ENCODE data around the gene OR2A1.
"Not testable (repeated sequence)": the region's sequence is repeated elsewhere in the genome, so short reads cannot be mapped to it uniquely, and the experiment has no call there.

OR2A1 gene

DNA sequence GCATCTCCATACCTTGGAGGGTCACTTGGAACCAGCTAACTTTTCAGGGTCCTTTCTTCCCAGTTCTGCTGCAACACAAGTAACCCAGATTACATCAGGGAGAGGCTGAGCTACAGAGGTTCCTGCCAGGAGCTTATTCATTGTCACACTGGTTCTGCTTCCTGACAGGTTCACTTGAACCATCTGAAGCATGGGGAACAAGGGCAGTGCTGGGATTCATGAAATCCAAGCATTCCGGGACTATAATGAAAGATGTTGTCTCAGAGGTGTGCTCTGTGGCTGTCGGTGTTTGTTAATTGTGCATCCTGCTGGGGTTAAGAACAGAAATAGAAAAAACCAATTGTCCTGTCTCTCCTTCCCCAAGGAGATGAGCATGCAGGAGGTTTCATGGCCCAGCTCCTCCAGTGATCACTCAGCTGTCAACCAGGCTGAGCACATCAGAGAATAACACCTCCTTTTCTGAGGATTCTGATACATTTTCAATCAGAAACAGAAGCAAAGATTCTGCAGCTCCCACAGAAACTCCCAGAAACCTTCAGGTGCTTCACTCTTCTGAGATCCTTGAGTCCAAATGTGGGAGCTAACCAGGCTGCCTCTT is at the start of gene OR2A1:
Gene OR2A1, plus strand, starts transcription at position 548 of the 598 bp plus-strand sequence. CDS start 5,706 bp downstream, outside the sequence.
- not testable (repeated sequence) for H3K27ac ChIP-seq

GRCh38 chr7:144264692-144265091 is 47.5 kb upstream of the OR2A1 start, which contains the start of gene OR2A7:
TSS of gene OR2A7 (minus strand) at chr7:144264792. CDS start at chr7:144259628, 5,164 bp downstream.
- not testable (repeated sequence) for H3K27ac ChIP-seq

DNA sequence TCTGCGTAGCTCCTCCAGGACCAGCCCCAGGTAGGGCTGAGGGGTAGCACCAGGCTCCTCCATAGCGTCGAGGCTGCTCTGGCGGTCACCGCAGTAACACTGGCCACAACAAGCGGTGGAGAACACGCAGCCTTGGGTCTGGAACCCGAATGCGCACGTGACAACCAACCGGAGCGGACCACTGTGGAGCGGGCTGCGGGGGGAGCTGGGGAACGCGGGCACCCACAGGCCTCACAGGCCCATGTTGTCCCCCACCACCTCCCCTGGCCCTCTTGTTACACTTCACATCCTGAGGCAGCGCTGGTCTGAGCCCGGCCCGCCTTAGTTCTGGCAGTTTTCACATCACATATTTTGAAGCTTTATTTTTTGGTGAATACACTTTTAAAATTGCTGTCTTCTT is 43.0 kb upstream of the OR2A1 start, which contains the start of gene CTAGE8:
Gene CTAGE8, minus strand, starts transcription at position 101 of the 400 bp plus-strand sequence. Its CDS starts 38 bp downstream, at position 63.
- not testable (repeated sequence) for H3K27ac ChIP-seq

GRCh38 chr7:144275281-144275680 is 36.9 kb upstream of the OR2A1 start:
- H3K27ac ChIP-seq, result not testable (repeated sequence)

GRCh38 chr7:144280010-144280409 is 32.2 kb upstream of the OR2A1 start:
- H3K27ac ChIP-seq, result not testable (repeated sequence)

- H3K27ac ChIP-seq, result not testable (repeated sequence)
These were observed 30.2 kb upstream of the OR2A1 start for GRCh38 chr7:144281981-144282380.

DNA sequence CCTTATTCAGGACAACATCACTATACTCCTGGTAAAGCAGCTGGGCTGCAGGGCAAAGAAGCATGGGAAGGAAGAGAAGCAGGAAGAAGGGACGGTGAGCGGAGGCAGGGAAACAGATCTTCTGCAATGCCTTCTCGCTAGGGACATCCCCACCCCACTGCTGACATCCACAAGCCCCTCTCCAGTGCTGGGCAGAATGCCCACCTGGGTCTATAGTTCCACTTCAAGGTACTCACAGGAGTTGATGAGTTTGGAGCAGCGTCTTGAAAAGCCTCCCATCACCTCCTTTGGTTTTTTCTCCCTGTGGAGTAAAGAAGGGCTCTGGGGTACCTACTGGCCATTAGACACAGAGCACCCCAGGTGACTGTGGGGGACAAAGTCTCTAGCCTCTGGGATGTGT is 29.7 kb upstream of the OR2A1 start:
- H3K27ac ChIP-seq, result not testable (repeated sequence)

GRCh38 chr7:144283716-144284115 is 28.5 kb upstream of the OR2A1 start:
- H3K27ac ChIP-seq, result not testable (repeated sequence)

GRCh38 chr7:144287171-144287784 is 24.9 kb upstream of the OR2A1 start:
- not testable (repeated sequence) for H3K27ac ChIP-seq

- not testable (repeated sequence) for H3K27ac ChIP-seq
These were observed 20.6 kb upstream of the OR2A1 start for GRCh38 chr7:144291607-144292006.

DNA sequence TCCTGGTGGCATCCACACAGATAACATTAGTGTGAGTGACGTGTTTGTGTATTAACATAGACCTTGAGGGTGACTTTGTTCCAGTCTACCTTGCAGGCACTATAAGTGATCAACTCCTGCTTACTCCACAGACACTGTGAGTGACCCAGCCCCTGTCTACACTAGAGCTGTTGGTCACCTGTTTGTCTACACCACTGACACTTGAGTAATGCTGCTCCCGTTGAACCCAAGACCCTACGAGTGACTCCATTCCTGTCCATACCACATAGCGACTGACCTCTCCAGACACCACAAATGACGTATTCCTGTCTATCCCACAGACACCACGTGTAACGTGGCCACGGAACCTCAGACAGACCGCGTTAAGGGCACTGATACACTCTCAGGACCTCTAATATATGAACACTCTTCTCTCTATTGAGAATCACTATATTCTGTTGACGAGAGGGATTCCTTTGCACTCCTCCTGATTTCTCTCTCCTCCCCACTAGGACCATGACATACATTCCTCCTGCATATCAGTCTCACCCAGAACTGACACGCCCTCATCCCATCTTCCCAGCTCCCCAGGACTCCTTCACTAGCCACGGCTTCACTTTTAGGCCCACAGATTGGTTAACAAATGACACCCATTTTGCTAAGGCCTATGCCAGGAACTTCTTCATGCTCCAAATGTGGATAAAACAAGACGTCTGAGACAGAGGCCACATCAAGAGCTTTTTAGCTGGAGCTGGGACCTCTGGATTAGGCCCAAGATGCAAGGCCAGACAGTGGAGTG is 19.6 kb upstream of the OR2A1 start:
- not testable (repeated sequence) for H3K27ac ChIP-seq

DNA sequence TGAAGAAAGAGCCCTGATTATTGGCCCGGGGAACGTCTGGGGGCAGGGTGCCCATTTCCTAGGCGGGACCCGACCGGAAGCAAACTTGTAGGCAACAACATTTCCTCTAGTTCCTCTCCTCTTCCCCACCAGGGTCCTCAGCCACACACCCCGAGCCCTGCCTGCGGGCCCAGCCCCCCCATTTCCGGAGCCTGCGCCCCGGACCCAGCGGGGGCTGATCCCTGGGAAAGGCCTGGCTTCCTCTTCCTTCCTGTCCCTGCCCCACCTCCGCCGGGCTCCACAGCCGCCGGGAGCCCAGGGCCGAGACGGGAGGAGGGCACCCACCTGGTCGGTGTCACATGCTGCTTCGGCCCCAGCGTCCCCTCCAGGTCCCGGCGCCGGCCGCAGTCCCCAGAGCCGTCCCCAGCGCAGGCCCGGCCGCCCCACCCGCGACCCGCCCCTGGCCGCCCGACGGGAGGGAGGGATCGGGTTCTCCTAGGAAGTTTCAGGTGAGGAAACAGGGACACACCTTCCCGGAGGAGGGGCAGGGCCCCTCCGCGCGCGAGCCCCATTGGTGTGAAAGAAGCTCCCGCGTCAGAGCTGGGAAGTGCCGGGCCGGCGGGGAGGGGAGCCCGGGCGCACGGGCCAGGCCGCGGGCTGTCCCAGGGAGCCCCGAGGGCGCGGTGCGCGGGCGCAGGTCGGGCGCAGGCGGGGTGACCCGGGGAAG is 18.3 kb upstream of the OR2A1 start:
- not testable (repeated sequence) for H3K27ac ChIP-seq

GRCh38 chr7:144302578-144303303 is 9.5 kb upstream of the OR2A1 start:
- not testable (repeated sequence) for H3K27ac ChIP-seq

GRCh38 chr7:144303607-144304006 is 8.6 kb upstream of the OR2A1 start:
- H3K27ac ChIP-seq, result not testable (repeated sequence)

- H3K27ac ChIP-seq, result not testable (repeated sequence)
These were observed 7.1 kb upstream of the OR2A1 start for GRCh38 chr7:144305156-144305555.

GRCh38 chr7:144309702-144310101 is 2.5 kb upstream of the OR2A1 start:
- H3K27ac ChIP-seq, result not testable (repeated sequence)

- H3K27ac ChIP-seq, result not testable (repeated sequence)
These were observed 1.0 kb upstream of the OR2A1 start for GRCh38 chr7:144311218-144311617.

GRCh38 chr7:144317537-144317936 is 5.3 kb downstream of the OR2A1 start:
- not testable (repeated sequence) for H3K27ac ChIP-seq

GRCh38 chr7:144319547-144319946 is 7.3 kb downstream of the OR2A1 start:
- H3K27ac ChIP-seq, result not testable (repeated sequence)

DNA sequence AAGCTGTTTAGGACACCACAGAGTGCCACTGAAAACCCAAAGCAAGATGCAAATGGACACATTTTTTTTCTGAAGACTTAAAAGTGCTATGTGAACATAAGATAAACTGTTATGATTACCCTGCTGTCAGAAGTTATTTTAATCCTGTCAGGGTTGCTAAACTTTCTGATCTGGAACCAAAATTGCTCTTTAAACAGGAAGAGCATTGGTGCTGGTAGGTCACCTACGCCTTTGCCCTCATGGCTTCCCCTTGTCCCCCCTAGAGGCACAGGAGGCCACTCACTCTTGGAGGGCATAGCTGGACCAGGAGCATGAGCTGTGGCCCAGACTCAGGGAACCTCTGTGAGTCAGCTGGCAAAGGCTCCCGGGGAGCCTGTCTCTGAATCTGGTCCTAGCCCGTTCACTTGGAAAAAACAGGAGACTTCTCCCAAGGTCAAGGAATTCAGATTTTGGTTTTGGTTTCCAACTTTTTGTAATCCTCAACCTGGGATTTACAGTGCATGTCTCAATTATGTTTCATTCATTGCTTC is 9.5 kb downstream of the OR2A1 start:
- not testable (repeated sequence) for H3K27ac ChIP-seq

GRCh38 chr7:144323359-144323758 is 11.1 kb downstream of the OR2A1 start:
- not testable (repeated sequence) for H3K27ac ChIP-seq
